Gastroesophageal sphincter (tissue), 4 donors: ENCODE results near the gene MZF1. TPM values are rescaled to one million over a fixed set of nuclear protein-coding genes. Genes with fewer than 3 reads are reported as not detected.

Experiments
- ATAC-seq: fragments of 150-250 bp; one replicate; pipeline ENCODE4 v1.9.1; 2016; ENCODE audit warnings: mild to moderate bottlenecking, moderate library complexity
- H3K27ac ChIP-seq, 4 donors: fragments of 200-600 bp; sonication (generic) in 3 of 4; 1 replicate in 3 of 4; 2 replicates in 1 of 4; pipeline ENCODE4 v1.5.1; 2016 to 2019
- H3K27me3 ChIP-seq: fragments of 200-600 bp; sonication (generic); one replicate; pipeline ENCODE4 v1.5.1; 2019
- H3K36me3 ChIP-seq, 2 donors: fragments of 200-600 bp; sonication (generic); one replicate each; pipeline ENCODE4 v1.5.1; 2019; ENCODE audit warnings: control low read depth in 1 of 2
- H3K4me1 ChIP-seq, 3 donors: fragments of 200-600 bp; sonication (generic); 1 replicate in 2 of 3; 2 replicates in 1 of 3; pipeline ENCODE4 v1.5.1; 2016 to 2019; ENCODE audit warnings: control low read depth in 2 of 3
- H3K4me3 ChIP-seq, 2 donors: fragments of 200-600 bp; sonication (generic); one replicate each; pipeline ENCODE4 v1.5.1; 2019; ENCODE audit warnings: mild to moderate bottlenecking in 1 of 2, moderate library complexity in 1 of 2
- H3K9me3 ChIP-seq, 3 donors: fragments of 200-600 bp; sonication (generic); one replicate each; pipeline ENCODE4 v1.5.1; 2017 to 2019; ENCODE audit warnings: control low read depth in 2 of 3
- CTCF ChIP-seq, 4 experiments: fragments of 200-600 bp in 2 of 4; fragments of 450-650 bp in 2 of 4; sonication (generic) in 1 of 4; IDR thresholded peaks; one replicate each; pipeline ENCODE4 v1.5.1; 2017 to 2019; ENCODE audit warnings: antibody characterized with exemption in 4 of 4, mild to moderate bottlenecking in 2 of 4, moderate library complexity in 2 of 4
- EP300 ChIP-seq: sonication (generic); formaldehyde crosslinking; IDR thresholded peaks from one replicate; pipeline ENCODE4 v1.6.1; 2017; ENCODE audit warnings: antibody characterized with exemption, mild to moderate bottlenecking
- POLR2A ChIP-seq, 2 donors: fragments of 450-650 bp; IDR thresholded peaks; one replicate each; pipeline ENCODE4 v1.6.1; 2017; ENCODE audit warnings: antibody characterized with exemption in 2 of 2, mild to moderate bottlenecking in 2 of 2, moderate library complexity in 1 of 2
- POLR2AphosphoS5 ChIP-seq: sonication (generic); formaldehyde crosslinking; IDR thresholded peaks from one replicate; pipeline ENCODE4 v1.6.1; 2017; ENCODE audit warnings: antibody characterized with exemption
- WGBS, 2 donors: methylation state at CpG; one replicate each; pipeline ENCODE4 v1.1.5; 2018; ENCODE audit warnings: low coverage in 1 of 2; 5-methylcytosine and 5-hydroxymethylcytosine counted together
- total RNA-seq, 4 donors: library from RNA; depleted of rRNA; stranded (reverse); fragments of >200 nt; gene quantifications; one replicate each; pipeline ENCODE4 v1.1.0, GENCODE V29; 2016

The MZF1 gene
- total RNA-seq, 4 donors from 2014 or later: 13.4 to 43.7 (median 22.4) TPM

GRCh38 chr19:58520257-58520599 lies 52.9 kb downstream of the MZF1 start:
- peaks cover 0 to 23% of the 10 kb centered on the region in 2 donors for H3K36me3 ChIP-seq
- H3K27ac ChIP-seq: peak overlapping the region; percentile 83 to 97 (median 96)
- H3K4me1 ChIP-seq: peaks cover 8 to 47% (median 23%) of the 10 kb centered on the region in 3 donors
- H3K4me3 ChIP-seq: peak overlapping the region; percentile 58 to 89
- TF ChIP-seq EP300 (no peak), POLR2AphosphoS5 (no peak), CTCF (IDR thresholded peaks at IDR 0.05) (no peak), POLR2A (IDR thresholded peaks at IDR 0.05) (no peak)
- 3 to 32% methylated on average over 3 to 4 of the region's 7 CpGs for WGBS, 2 donors
- ATAC-seq: no peak
- no peaks in the 10 kb centered on the region for H3K27me3 ChIP-seq
- no peaks in the 10 kb centered on the region for H3K9me3 ChIP-seq

- H3K36me3 ChIP-seq: peaks cover 0 to 25% of the 10 kb centered on the region in 2 donors
- peak; percentile 79 for TF ChIP-seq POLR2AphosphoS5
- peak in 3 of 4 experiments; percentile 71 to 86 (median 79) for TF ChIP-seq CTCF (IDR thresholded peaks at IDR 0.05)
- TF ChIP-seq POLR2A (IDR thresholded peaks at IDR 0.05): peak; percentile 17 to 52
- TF ChIP-seq EP300: no peak
- H3K27me3 ChIP-seq: no peaks in the 10 kb centered on the region
- H3K4me1 ChIP-seq: peaks cover 8 to 53% (median 24%) of the 10 kb centered on the region in 3 donors
- peak within 1 kb of the TSS; percentile 83 to 97 (median 96) for H3K27ac ChIP-seq
- WGBS, 2 donors: 0% methylated on average over 23 of the region's 87 CpGs; no CpG with 5 or more reads in 1 of the 2 donors
- ATAC-seq: peak; percentile 91
- H3K9me3 ChIP-seq: no peaks in the 10 kb centered on the region
- H3K4me3 ChIP-seq: peak within 1 kb of the TSS; percentile 58 to 89
Measured at GRCh38 chr19:58519355-58520256, 53.5 kb downstream of the MZF1 start, which contains the start of gene ZBTB45. ZBTB45 (minus strand) TSS chr19:58519810; CDS start chr19:58517673, 2,137 bp downstream.

- Histone ChIP-seq H3K9me3 (no peaks in the 10 kb centered on the region), H3K4me1 (peaks cover 8 to 59% (median 30%) of the 10 kb centered on the region in 3 donors), H3K4me3 (peak overlapping the region; percentile 58 to 89), H3K36me3 (peaks cover 0 to 25% of the 10 kb centered on the region in 2 donors), H3K27ac (peak overlapping the region; percentile 83 to 97 (median 96)), H3K27me3 (no peaks in the 10 kb centered on the region)
- peak; percentile 63 for ATAC-seq
- 0% methylated on average over 1 to 3 of the region's 14 CpGs for WGBS, 2 donors
- no peak for TF ChIP-seq EP300
- TF ChIP-seq CTCF (IDR thresholded peaks at IDR 0.05): peak in 3 of 4 experiments; percentile 67 to 75 (median 74)
- TF ChIP-seq POLR2A (IDR thresholded peaks at IDR 0.05): no peak
- TF ChIP-seq POLR2AphosphoS5: no peak
Measured at GRCh38 chr19:58519087-58519354, 54.1 kb downstream of the MZF1 start.

GRCh38 chr19:58518256-58519086 lies 54.7 kb downstream of the MZF1 start:
- no peak for TF ChIP-seq EP300
- TF ChIP-seq POLR2AphosphoS5: no peak
- Histone ChIP-seq H3K4me3 (peak overlapping the region; percentile 58 to 89), H3K4me1 (peaks cover 8 to 65% (median 34%) of the 10 kb centered on the region in 3 donors), H3K27me3 (no peaks in the 10 kb centered on the region), H3K9me3 (no peaks in the 10 kb centered on the region), H3K27ac (peak overlapping the region; percentile 83 to 97 (median 96)), H3K36me3 (peaks cover 0 to 25% of the 10 kb centered on the region in 2 donors)
- WGBS, 2 donors: 6 to 7% methylated on average over 9 to 14 of the region's 22 CpGs
- ATAC-seq: no peak
